ENCODE results near the gene SLC22A12. TPM values are rescaled to one million over a fixed set of nuclear protein-coding genes. Genes with fewer than 3 reads are reported as not detected.

The SLC22A12 gene
- total and polyA plus RNA-seq, 2 donors (not counting 3 experiments of a cell fraction or from before 2014, with no cell fraction given) = not detected

DNA sequence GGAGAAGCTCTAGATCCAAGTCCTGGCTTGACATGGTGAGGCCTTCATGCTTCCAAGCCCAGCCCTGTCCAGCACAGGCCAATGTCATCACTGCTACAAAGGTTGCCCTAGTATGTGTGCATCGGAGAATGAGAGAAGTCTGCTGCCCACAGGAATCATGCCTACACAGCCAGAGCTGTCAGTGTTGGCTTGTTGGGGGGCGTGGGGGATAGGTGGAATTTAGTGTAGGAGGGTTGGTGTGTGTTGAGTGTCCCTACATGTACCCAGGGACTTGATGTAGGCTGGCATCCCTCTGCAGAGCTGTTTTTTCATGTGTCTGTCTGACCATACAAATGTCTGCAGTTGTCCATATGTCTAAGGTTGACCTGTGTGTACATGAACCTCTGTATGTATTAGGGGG, 37.6 kb downstream of the SLC22A12 start:
- ChIA-PET CTCF (no interaction called here), POLR2A (no interaction called here)
- DNase-seq (ENCODE audit: low read depth, low spot score) (no peak), FAIRE-seq (no peak)
- no peaks in the 10 kb centered on the region for H3K9me1 ChIP-seq (replicated peaks; ENCODE audit: control insufficient read depth, extremely low read depth, insufficient read depth, low read length)
- no peaks in the 10 kb centered on the region for H3K79me2 ChIP-seq (ENCODE audit: control insufficient read depth, insufficient read depth, low read length)
- H3K4me3 ChIP-seq (replicated peaks in 1 of 3; ENCODE audit: insufficient read depth in 1 of 3, low read depth in 1 of 3, low read length in 3 of 3) = no peak overlapping the region
- H3K36me3 ChIP-seq (ENCODE audit: control insufficient read depth in 2 of 2, extremely low read depth in 1 of 2, insufficient read depth in 2 of 2, low read length in 2 of 2) = no peaks in the 10 kb centered on the region
- no peaks in the 10 kb centered on the region for H3K9me3 ChIP-seq (replicated peaks; ENCODE audit: control insufficient read depth, insufficient read depth, low read length)
- H3K27me3 ChIP-seq (ENCODE audit: control insufficient read depth in 2 of 2, insufficient read depth in 2 of 2, low read length in 2 of 2) = peaks cover 0 to 4% of the 10 kb centered on the region in 2 experiments
- H3K4me1 ChIP-seq (ENCODE audit: control insufficient read depth, extremely low read depth, insufficient read depth, low read length) = no peaks in the 10 kb centered on the region
- intact Hi-C loops (cut with micrococcal nuclease) = no loop called here
- H2AFZ ChIP-seq (ENCODE audit: low read depth, low read length) = no peak overlapping the region
- no TSS peak for BruUV-seq (replicated peaks)
- TF ChIP-seq POLR2AphosphoS5 (IDR thresholded peaks at IDR 0.05; ENCODE audit: insufficient read depth, low read depth, low read length) (no peak), FOS (IDR thresholded peaks at IDR 0.05; ENCODE audit: borderline replicate concordance, insufficient read depth, low read length) (no peak), POLR2A (IDR thresholded peaks at IDR 0.05; ENCODE audit: low read depth, low read length) (no peak), JUN (IDR thresholded peaks at IDR 0.05; ENCODE audit: borderline replicate concordance, insufficient read depth, insufficient read length, low read depth) (no peak), MYC (IDR thresholded peaks at IDR 0.05; ENCODE audit: low read depth, low read length) (no peak), GATA2 (IDR thresholded peaks at IDR 0.05; ENCODE audit: insufficient read depth, insufficient read length, low read depth, low read length) (no peak), EZH2 (IDR thresholded peaks at IDR 0.05; ENCODE audit: borderline replicate concordance, low read depth, low read length, severe bottlenecking) (no peak)
- TF ChIP-seq, protein P1, sequence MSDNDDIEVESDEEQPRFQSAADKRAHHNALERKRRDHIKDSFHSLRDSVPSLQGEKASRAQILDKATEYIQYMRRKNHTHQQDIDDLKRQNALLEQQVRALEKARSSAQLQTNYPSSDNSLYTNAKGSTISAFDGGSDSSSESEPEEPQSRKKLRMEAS (IDR thresholded peaks at IDR 0.05; ENCODE audit: insufficient read depth, insufficient read length) = no peak
- TF ChIP-seq, protein P2, sequence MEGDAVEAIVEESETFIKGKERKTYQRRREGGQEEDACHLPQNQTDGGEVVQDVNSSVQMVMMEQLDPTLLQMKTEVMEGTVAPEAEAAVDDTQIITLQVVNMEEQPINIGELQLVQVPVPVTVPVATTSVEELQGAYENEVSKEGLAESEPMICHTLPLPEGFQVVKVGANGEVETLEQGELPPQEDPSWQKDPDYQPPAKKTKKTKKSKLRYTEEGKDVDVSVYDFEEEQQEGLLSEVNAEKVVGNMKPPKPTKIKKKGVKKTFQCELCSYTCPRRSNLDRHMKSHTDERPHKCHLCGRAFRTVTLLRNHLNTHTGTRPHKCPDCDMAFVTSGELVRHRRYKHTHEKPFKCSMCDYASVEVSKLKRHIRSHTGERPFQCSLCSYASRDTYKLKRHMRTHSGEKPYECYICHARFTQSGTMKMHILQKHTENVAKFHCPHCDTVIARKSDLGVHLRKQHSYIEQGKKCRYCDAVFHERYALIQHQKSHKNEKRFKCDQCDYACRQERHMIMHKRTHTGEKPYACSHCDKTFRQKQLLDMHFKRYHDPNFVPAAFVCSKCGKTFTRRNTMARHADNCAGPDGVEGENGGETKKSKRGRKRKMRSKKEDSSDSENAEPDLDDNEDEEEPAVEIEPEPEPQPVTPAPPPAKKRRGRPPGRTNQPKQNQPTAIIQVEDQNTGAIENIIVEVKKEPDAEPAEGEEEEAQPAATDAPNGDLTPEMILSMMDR (IDR thresholded peaks at IDR 0.05; ENCODE audit: extremely low read depth in 1 of 2, insufficient read depth in 1 of 2, low read depth in 1 of 2, low read length in 2 of 2) = no peak
- no peak overlapping the region for H3K27ac ChIP-seq (ENCODE audit: insufficient read depth, low read depth, low read length)
- no peaks in the 10 kb centered on the region for H4K20me1 ChIP-seq (replicated peaks; ENCODE audit: control insufficient read depth, extremely low read depth, insufficient read depth, low read length)
- H3K4me2 ChIP-seq (ENCODE audit: insufficient read depth, low read length) = no peak overlapping the region
- dilution Hi-C loops (cut with MboI; ENCODE audit: extremely low pct_ligation_motif_present, low sequenced_read_pairs) = loop anchor here (25.0 kb wide), 1 partner anchor 116 kb away; no protein-coding TSS in a partner anchor
- H3K9ac ChIP-seq (replicated peaks; ENCODE audit: extremely low read depth, insufficient read depth, low read length) = no peak overlapping the region
